MM.1S (cell line): ENCODE data around the gene GUCY1A2.

Source experiments
- DNase-seq: peaks from one replicate; pipeline ENCODE4 v3.0.0-alpha.2; 2015
- H2AFZ ChIP-seq: fragments of 300-600 bp; sonication (generic); 2 replicates; pipeline ENCODE4 v1.6.0; 2016; ENCODE audit warnings: antibody characterized with exemption, low read length
- H3F3A ChIP-seq: fragments of 300-600 bp; sonication (generic); 2 replicates; pipeline ENCODE4 v1.6.1; 2016; ENCODE audit warnings: mild to moderate bottlenecking, antibody characterized with exemption, low read length, moderate library complexity, mixed read lengths; ENCODE audit not compliant: insufficient read depth
- H3K27ac ChIP-seq: fragments of 300-600 bp; sonication (generic); 2 replicates; pipeline ENCODE4 v1.5.1; 2016; ENCODE audit warnings: mild to moderate bottlenecking, low read length
- H3K27me3 ChIP-seq: fragments of 300-600 bp; sonication (generic); replicated peaks from 2 replicates; pipeline ENCODE4 v1.6.0; 2016; ENCODE audit warnings: low read length; ENCODE audit not compliant: insufficient read depth
- H3K36me3 ChIP-seq: fragments of 300-600 bp; sonication (generic); replicated peaks from 2 replicates; pipeline ENCODE4 v1.6.1; 2016; ENCODE audit warnings: mild to moderate bottlenecking, low read length, mixed read lengths; ENCODE audit not compliant: insufficient read depth
- H3K4me1 ChIP-seq: fragments of 300-600 bp; sonication (generic); 2 replicates; pipeline ENCODE4 v1.6.1; 2016; ENCODE audit warnings: low read length, mixed read lengths
- H3K4me2 ChIP-seq: fragments of 300-600 bp; sonication (generic); 2 replicates; pipeline ENCODE4 v1.6.0; 2016; ENCODE audit warnings: low read depth, low read length
- H3K4me3 ChIP-seq: fragments of 300-600 bp; sonication (generic); 2 replicates; pipeline ENCODE4 v1.5.1; 2016; ENCODE audit warnings: low read length, mixed read lengths
- H3K79me2 ChIP-seq: fragments of 300-600 bp; sonication (generic); 2 replicates; pipeline ENCODE4 v1.6.1; 2016; ENCODE audit warnings: mixed run types, low read length, mixed read lengths
- H3K9ac ChIP-seq: fragments of 300-600 bp; sonication (generic); 2 replicates; pipeline ENCODE4 v1.6.1; 2016; ENCODE audit warnings: low read length, mixed read lengths
- H3K9me2 ChIP-seq: fragments of 300-600 bp; sonication (generic); replicated peaks from 2 replicates; pipeline ENCODE4 v1.6.1; 2016; ENCODE audit warnings: mild to moderate bottlenecking, low read length, mixed read lengths; ENCODE audit not compliant: insufficient read depth
- H3K9me3 ChIP-seq: fragments of 300-600 bp; sonication (generic); replicated peaks from 2 replicates; pipeline ENCODE4 v1.6.1; 2016; ENCODE audit warnings: mild to moderate bottlenecking, low read length, mixed read lengths; ENCODE audit not compliant: insufficient read depth
- H4K20me1 ChIP-seq: fragments of 300-600 bp; sonication (generic); 2 replicates; pipeline ENCODE4 v1.6.1; 2016; ENCODE audit warnings: mild to moderate bottlenecking, low read length, moderate library complexity, mixed read lengths; ENCODE audit not compliant: insufficient read depth
- CTCF ChIP-seq: fragments of 300-600 bp; sonication (generic); IDR thresholded peaks from 2 replicates; pipeline ENCODE4 v1.5.1; 2016; ENCODE audit warnings: antibody characterized with exemption, low read length, mixed read lengths
- EZH2 ChIP-seq: fragments of 300-600 bp; sonication (generic); optimal IDR thresholded peaks from 2 replicates; pipeline ENCODE3; 2017; ENCODE audit warnings: low read depth, mild to moderate bottlenecking, antibody characterized with exemption, low read length, mixed read lengths
- EZH2phosphoT487 ChIP-seq: fragments of 300-600 bp; sonication (generic); IDR thresholded peaks from 2 replicates; pipeline ENCODE4 v1.6.1; 2018; ENCODE audit warnings: antibody characterized with exemption, low read length

Gene GUCY1A2

GRCh38 chr11:106702805-106703204 lies 315.5 kb downstream of the GUCY1A2 start:
- H3K36me3 ChIP-seq: no peaks in the 10 kb centered on the region
- H3K4me1 ChIP-seq: no peaks in the 10 kb centered on the region
- H3K79me2 ChIP-seq: no peaks in the 10 kb centered on the region
- H3K4me2 ChIP-seq: no peak overlapping the region
- no peaks in the 10 kb centered on the region for H4K20me1 ChIP-seq
- no peak overlapping the region for H3K9ac ChIP-seq
- H3K27ac ChIP-seq: no peak overlapping the region
- H3K4me3 ChIP-seq: no peak overlapping the region
- TF ChIP-seq EZH2phosphoT487 (no peak), EZH2 (no peak)
- H3K9me2 ChIP-seq: no peaks in the 10 kb centered on the region
- H3K27me3 ChIP-seq: no peaks in the 10 kb centered on the region
- no peak overlapping the region for H2AFZ ChIP-seq
- no peaks in the 10 kb centered on the region for H3F3A ChIP-seq
- DNase-seq: no peak
- no peaks in the 10 kb centered on the region for H3K9me3 ChIP-seq

GRCh38 chr11:106697058-106697457 lies 321.2 kb downstream of the GUCY1A2 start:
- no peak for TF ChIP-seq EZH2
- TF ChIP-seq CTCF: no peak
- no peak for TF ChIP-seq EZH2phosphoT487
- H2AFZ ChIP-seq: no peak overlapping the region
- H3K79me2 ChIP-seq: no peaks in the 10 kb centered on the region
- DNase-seq: no peak
- H3K27ac ChIP-seq: no peak overlapping the region
- H3K27me3 ChIP-seq: no peaks in the 10 kb centered on the region
- no peaks in the 10 kb centered on the region for H3K4me1 ChIP-seq
- H3K9ac ChIP-seq: no peak overlapping the region
- no peaks in the 10 kb centered on the region for H3K9me3 ChIP-seq
- H3K36me3 ChIP-seq: no peaks in the 10 kb centered on the region
- H3K9me2 ChIP-seq: no peaks in the 10 kb centered on the region
- no peaks in the 10 kb centered on the region for H4K20me1 ChIP-seq
- H3F3A ChIP-seq: no peaks in the 10 kb centered on the region
- H3K4me3 ChIP-seq: no peak overlapping the region
- no peak overlapping the region for H3K4me2 ChIP-seq

GRCh38 chr11:106695506-106695905 lies 322.8 kb downstream of the GUCY1A2 start:
- Histone ChIP-seq H3K9me3 (no peaks in the 10 kb centered on the region), H3K27me3 (no peaks in the 10 kb centered on the region), H3K36me3 (no peaks in the 10 kb centered on the region), H3K4me3 (no peak overlapping the region), H3K9ac (no peak overlapping the region), H3F3A (no peaks in the 10 kb centered on the region), H3K27ac (no peak overlapping the region), H3K4me2 (no peak overlapping the region), H3K9me2 (no peaks in the 10 kb centered on the region), H4K20me1 (no peaks in the 10 kb centered on the region), H3K4me1 (no peaks in the 10 kb centered on the region), H2AFZ (no peak overlapping the region), H3K79me2 (no peaks in the 10 kb centered on the region)
- TF ChIP-seq CTCF: no peak
- DNase-seq: no peak

- Histone ChIP-seq H3K9me3 (no peaks in the 10 kb centered on the region), H3K27ac (no peak overlapping the region), H3K36me3 (no peaks in the 10 kb centered on the region), H3K9ac (no peak overlapping the region), H3F3A (no peaks in the 10 kb centered on the region), H3K79me2 (no peaks in the 10 kb centered on the region), H3K4me1 (no peaks in the 10 kb centered on the region), H4K20me1 (no peaks in the 10 kb centered on the region), H3K9me2 (no peaks in the 10 kb centered on the region), H3K4me2 (no peak overlapping the region), H2AFZ (no peak overlapping the region), H3K4me3 (no peak overlapping the region), H3K27me3 (no peaks in the 10 kb centered on the region)
- no peak for DNase-seq
- TF ChIP-seq CTCF (no peak), EZH2 (no peak), EZH2phosphoT487 (no peak)
Measured at GRCh38 chr11:106694501-106694900, 323.8 kb downstream of the GUCY1A2 start.
